DMS53 treated with DMSO at 0.1 percent for 48 hours (cell line): Measurements from ENCODE around the gene BOLA1.
A peak's percentile ranks its signal among the peaks of the same experiment; 100 is the strongest.
"Not testable (repeated sequence)": the region's sequence is repeated elsewhere in the genome, so short reads cannot be mapped to it uniquely, and the experiment has no call there.

Source experiments
- DNase-seq: peaks from one replicate; lab custom pipeline; 2025; ENCODE audit not compliant: unreplicated experiment; lab: John Stamatoyannopoulos, UW

Gene BOLA1

DNA sequence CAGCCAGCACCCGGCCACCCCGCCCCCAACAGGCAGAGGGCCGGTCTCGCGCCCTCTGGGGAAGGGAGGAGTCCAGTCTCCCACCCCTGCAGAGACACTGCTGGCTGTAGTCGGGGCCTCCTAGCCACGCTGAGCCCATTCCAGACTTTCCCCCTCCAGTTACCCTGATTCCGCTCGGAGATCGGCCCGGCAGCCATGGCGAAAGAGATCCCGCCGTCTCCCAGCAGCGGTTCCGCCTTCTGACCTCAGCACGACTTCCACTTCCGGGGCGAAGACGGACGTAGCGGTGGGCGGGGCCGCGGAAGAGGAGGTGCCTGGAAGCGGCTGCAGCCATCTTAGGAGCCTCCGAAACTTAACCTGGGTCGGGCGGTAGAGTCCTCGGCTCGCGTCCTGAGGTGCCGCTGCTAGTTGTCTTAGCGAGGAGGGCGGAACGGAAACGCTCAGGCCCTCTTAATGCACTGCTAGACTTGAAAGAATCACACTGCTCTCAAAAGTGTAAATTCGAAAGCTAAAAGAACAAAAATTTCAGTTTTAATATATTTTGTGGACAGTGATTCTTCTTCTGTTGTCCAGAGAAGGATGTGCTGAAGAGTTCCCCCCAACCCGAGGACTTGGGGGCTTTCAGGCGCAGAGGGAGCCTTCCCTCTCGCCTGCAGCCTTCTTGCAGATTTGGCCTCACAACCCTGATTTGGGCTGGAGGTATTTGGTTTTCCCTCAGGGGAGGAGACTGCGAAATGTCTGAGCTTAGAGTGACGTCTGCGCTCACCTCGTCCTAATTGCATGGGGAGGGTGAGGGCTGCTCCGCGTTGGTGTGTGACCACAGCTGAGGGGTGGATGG lies 28.4 kb downstream of the BOLA1 start, which contains the start of gene SF3B4:
TSS of gene SF3B4 (minus strand) at position 241 of the 838 bp plus-strand sequence. CDS start at position 197, 44 bp downstream.
- DNase-seq: peak; percentile 91

DNA sequence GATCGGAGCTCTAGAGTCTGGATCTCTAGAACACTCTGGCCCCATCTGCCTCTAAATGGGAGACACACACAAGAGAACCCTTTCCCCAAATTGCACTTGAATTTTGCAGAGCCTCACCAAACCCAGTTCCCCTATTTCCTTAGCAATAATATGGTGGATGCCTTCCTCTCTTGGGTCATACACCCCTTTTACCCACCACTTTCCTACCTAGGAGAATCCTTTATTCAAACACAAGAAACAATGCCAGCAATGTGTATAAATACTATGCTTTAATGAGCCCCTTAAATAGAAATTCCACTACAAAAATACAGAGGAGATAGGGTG lies 29.0 kb downstream of the BOLA1 start:
- no peak for DNase-seq

DNA sequence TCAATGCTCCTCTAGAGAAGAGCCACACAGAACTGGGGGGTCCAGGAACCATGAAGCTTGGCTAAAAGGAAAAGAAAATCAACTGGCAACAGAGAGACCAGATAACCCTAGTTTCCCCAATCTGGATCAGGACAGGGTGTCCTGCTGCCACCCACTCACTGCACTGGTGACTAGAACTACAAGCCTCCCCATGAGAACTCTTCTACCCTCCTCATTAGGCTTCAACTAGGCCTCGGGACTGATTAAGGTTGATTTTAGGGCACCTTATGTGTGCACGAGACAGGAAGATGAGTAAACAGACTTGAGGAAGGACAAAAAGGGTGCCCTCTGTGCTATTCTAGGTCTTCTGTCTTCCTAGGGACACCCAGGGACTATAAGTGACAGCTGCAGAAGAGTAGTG lies 30.5 kb downstream of the BOLA1 start:
- no peak for DNase-seq

DNA sequence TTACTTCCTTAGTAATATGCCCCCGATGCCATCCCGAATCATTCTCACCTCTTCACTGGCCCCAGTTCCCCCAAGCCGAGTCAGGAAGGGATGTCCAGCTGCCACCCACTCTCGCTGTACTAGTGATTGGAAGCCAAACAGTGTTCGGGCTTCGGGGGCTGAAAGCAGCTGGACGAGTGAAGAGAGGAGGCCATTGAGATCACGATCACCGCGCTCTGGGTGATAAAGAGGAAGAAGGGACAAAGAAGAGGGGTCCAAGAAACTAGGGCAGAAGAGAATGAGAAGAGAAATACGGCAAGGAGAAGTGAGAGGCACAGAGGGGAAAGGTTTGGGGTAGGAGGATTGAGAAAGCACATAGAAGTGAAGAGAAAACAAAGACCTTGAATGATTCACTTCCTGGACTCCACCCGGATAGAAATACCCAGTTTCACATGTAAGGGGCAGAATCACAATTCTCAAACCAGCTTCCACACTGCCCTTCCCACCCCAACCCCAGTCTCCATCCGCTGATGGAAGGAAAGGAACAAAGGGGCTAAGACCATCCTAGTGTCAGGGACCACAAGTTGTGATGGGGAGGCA lies 31.9 kb downstream of the BOLA1 start:
- DNase-seq: no peak

DNA sequence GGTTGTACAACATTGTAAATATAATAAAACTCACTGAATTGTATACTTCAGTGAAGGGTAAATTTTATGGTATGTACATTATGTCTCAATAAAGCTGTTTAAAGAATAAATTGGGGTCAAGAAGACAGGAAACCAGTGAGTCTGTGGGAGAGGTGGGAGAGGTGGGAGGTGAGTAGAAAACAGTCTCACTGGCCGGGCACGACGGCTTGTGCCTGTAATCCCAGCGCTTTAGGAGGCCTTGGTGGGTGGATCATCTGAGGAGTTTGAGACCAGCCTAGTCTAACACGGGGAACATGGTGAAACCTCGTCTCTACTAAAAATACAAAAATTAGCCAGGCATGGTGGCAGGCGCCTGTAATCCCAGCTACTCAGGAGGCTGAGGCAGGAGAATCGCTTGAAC lies 33.1 kb downstream of the BOLA1 start:
- no peak for DNase-seq

DNA sequence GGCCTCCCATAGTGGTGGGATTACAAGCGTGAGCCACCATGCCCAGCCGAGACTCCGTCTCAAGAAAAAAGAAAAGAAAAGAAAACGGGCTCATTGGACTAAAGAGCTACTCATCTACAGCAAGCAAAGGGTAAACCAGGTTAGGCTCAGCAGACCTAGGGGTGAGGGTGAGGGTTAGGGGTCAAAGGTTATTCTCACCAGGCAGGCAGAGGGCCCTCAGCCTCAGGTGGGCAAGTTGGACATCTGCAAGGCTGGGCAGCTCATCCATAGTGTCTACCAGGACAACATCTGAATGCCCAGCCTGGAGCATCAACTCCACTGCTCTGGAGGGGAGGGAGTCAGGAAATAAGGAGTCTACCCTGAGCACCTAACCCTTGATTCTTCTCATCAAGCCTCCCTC lies 33.8 kb downstream of the BOLA1 start:
- DNase-seq: no peak

DNA sequence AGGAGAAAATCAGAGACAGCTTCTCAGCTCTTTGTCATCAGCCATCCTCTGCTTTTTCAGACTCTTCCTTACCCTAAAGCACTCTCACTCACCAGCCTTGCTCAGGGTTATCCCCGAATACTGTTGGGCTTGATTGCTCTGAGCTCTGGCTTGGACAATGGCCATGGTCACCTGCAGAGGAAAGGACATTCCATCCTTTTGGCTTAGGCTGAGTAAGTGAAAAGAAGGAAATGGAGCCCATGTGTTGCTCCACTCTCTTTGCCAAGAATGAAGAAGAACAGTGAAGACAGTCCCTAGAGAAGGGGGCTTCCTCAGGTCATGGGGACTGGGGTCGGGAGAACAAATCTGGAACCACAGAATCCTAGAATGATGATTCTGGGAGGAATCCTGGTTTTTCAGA lies 35.0 kb downstream of the BOLA1 start:
- DNase-seq: no peak

DNA sequence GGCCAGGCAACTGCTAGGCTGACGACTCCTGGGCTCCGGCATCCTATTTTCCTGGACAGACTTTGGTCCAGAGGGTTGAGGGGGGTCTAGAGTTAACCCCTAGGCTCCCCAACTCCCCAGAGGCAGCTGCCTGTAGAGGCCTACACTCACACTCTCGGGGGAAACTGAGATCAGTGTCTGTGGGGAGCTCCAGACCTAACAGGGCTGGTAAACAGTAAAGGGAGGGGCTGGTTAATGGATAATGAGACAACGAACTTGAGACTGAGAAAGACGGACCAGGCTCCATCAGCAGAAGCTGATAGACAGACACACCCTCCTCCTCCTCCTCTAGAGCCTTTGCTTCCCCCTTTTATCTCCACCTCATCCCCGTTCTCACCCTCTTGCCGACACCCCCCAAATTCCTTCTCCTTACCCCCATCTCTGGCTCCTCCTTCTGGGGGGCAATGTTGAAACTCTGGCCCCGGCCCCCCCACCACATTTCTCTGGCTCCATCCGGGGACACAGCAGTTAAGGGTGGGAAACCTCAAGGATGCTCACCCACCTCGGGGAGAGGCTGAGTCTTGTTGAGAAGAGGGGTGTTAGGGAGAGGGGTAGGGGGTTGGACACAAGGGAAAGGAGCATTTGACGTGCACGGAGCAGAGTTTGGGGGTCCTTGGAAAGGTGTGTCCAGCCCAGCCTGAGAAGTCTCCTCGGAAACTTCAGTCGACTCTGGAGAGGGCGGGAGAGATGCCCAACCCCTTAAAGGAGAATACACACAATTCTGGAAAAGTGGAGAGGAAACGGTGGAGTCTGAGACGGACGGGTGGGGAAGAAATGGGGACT lies 37.0 kb downstream of the BOLA1 start, which contains the start of gene MTMR11:
TSS of gene MTMR11 (minus strand) at position 710 of the 822 bp plus-strand sequence. CDS start at position 478, 232 bp downstream.
- DNase-seq: peak; percentile 33

DNA sequence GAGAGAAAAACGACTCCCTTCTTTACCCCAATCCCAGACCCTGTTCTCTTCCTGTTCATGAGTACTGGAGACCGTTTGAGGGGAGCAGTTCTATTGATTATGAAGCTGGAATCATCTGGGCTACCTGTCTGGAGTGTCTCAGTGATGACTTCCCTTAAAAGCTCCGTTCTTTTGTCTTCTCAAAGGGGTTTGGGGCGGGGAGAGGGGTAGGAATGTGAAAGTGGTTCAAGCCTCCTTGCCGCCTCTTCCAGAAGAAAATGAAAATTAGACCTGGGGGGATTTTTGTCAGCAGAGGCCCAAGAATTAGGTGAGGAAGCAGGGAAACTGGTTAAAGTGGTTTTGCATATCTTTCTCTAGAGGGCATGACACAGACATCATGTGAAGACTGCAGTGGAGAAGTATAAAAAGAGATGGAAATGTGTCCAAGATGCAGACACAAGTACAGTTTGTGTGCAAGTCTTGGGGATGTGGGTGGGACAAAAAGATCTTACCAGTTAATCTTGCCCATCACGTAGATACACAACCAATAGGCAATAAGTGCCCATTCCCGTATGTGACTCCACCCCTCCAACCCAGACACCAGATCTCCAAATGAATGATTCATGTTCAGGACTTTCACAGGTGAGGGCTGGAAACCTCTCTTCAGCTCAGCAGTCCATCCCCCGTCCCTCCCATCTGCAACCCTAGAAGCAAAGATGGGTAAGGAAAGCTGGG lies 37.8 kb downstream of the BOLA1 start:
- peak; percentile 57 for DNase-seq

DNA sequence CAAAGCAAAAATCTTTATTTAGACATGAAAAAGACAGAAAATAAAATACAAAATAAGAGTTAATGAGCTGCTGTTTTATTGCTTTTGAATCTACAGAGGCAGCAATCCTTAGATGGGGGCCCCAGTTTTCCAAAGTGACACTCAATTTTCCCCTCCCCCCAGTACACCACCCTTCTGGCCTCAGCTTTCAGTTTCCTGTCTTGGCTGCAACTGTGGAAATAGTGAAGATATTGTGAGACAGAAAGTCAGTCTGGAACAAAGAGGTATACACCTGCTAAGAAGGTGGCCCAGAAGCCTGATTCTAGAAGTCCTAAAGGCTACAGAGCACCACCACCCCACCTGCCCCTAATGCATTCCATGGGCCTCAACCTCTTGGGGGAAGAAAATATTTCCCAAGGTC lies 38.4 kb downstream of the BOLA1 start:
- no peak for DNase-seq

DNA sequence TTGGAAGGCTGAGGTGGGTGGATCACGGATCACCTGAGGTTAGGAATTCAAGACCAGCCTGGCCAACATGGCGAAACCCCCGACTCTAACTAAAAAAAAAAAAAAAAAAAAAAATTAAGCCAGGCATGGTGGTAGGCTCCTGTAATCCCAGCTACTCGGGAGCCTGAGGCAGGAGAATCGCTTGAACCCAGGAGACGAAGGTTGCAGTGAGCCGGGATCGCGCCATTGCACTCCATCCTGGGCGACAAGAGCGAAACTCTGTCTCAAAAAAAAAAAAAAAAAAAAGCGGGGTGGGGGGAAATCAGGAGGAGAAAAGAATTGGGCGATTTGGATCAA lies 39.3 kb downstream of the BOLA1 start:
- not testable (repeated sequence) for DNase-seq

DNA sequence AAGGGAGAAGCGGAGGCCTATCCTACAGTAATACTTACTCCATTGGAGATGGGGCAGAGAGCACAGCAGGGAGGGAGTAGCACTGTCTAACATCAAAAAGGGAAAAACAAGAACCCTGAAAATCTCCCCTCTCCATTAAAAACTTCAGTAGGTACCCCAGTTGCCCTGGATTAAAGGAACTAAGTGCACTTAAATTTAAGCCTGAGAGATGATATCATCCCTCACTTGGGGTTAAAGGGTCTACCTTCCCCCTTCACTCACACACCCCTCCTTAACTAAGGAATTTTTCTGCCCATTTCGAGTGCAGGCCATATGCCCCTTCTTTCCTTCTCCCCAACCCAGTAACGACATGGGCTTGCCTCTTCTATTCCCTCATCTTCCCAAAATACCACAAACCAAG lies 41.1 kb downstream of the BOLA1 start:
- no peak for DNase-seq

DNA sequence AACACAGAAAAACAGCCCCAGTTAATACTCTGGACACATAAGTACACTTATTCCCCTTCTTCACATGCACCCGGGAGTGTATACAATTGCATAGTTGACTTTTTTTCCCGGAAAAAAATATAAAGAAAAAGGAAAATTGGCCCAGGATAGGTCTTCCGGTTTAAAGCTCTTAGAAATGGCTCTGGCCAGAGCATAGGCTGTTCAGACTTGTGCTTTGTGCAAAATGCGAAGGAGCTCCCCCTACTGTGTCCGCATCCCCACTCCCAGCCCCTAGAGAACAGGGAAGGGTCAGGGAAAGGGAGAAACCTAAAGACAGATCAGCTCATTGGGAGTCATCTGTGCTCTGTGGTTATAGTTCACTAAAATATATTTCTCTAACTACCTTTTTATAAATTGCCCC lies 42.8 kb downstream of the BOLA1 start:
- DNase-seq: no peak

DNA sequence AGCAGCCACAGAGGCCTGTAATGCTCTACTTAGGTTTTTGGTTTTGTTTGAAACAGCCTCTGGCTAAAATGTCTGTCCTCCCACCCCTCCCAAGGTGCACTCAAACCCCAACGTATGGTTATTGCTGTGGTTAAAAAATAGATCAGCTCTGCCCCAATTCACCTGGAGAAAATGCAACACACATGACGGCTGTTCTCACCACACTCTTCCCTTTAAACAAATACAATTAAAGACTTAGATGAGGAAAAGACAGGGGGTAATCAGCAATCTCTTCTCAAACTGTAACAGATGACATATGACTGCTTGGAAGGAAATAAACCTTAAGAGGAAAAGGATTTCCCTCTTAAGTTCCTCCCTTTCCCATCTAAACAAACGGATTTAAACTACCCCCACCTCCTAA lies 43.5 kb downstream of the BOLA1 start:
- no peak for DNase-seq

DNA sequence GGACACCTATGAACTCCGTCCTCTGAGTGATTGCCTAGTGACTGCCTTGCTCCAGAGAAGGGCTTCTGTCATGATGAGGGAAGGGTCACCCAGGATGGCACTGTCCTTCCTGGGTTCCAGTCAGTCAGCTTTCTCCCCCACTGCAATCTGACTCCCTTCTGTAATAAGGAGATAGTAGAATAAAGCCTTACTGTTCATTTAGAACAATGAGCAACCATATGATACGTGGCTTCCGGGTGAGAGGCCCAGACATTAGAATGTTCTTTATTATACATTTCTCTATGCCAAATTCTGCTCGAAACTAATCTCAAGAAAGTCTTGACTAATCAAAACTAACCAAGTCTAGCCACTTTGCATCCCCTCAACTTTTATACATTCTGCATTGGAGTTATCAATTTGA lies 45.8 kb downstream of the BOLA1 start:
- no peak for DNase-seq

DNA sequence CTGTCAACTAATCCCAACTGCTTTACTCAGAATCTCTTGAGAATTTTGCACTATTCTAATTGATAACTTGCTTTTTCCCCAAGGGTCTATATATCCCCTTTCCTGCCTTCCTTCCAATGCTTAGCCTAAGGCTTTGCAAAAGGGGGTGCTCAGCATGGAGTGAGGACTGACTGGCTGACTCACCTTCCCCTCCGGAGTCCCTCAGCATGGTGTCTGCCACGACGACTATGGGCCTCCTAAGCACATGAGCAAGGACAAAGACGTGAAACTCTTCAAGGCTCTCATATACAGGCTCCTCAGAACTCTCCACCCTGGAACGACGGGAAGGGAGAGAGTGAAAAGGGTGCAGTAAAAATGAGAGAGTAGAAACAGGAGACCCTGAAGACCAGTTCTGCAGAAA lies 50.5 kb downstream of the BOLA1 start:
- DNase-seq: no peak
